GM18526 (cell line): ENCODE measurements around the gene ADARB2.

Experiments used
- POLR2A ChIP-seq: IDR thresholded peaks from 3 replicates; pipeline ENCODE4 v1.6.1; 2011; ENCODE audit not compliant: insufficient read length; ENCODE audit errors: extremely low read depth

ADARB2 gene

GRCh38 chr10:1354809-1355710 lies 382.3 kb downstream of the ADARB2 start:
- no peak for TF ChIP-seq POLR2A

- no peak for TF ChIP-seq POLR2A
These were observed 388.6 kb downstream of the ADARB2 start for GRCh38 chr10:1348773-1349050.

DNA sequence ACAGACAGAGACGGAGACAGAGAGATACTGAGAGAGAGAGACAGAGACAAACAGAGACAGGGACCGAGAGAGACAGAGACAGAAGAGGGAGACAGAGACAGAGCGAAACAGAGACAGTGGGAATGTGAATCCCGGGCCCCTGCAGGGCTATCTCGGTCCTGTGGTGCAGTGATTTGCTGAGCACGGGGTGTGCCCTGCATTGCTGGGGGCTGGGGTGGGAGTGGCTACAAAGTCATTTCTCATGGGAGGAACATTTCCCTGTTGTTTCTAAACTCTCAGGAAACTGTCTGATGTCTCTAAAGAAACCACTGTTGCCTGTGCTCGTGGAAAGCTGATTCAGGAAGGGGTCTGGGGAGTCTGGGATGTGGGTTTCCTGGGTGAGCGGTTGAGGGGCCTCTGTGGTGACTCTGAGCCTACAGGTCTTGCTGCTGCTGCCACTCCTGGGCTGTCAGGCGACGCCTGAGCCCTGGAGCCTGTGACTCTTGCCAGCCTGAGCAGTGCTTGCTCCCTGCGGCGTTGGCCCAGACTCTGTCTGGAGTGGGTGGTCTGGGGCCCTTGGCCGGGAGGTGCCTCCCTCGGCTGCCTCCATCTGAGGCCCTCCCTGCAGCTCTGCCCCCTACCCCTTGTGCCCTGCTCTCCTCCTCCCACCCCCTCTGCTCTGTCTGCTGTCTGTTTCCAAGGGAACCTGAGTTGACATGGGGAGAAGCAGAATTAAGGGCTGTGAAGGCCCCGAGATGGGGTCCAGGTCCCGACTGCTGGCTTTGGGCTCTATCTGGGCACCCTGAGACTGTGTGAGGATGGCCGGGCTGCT lies 389.2 kb downstream of the ADARB2 start:
- no peak for TF ChIP-seq POLR2A

DNA sequence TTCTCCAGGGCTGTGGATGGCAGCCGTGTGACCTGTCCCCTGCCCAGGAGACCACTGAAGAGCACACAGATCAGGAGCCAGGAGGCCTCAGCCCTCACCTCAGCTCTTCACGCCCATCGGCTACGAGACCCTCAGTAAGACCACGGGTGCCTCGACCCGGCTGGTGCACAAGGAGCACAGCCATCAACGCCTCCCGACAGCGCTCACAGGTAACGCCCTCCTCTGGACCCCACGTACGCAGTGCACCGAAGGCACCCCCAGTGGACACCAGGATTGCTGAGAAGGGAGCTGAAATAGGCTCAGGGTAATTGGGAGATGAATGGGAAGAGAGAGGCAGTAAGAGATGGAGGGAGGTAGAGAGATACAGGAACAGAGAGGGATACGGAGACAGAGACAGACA lies 389.8 kb downstream of the ADARB2 start:
- no peak for TF ChIP-seq POLR2A

GRCh38 chr10:1346201-1346600 lies 391.1 kb downstream of the ADARB2 start:
- no peak for TF ChIP-seq POLR2A

DNA sequence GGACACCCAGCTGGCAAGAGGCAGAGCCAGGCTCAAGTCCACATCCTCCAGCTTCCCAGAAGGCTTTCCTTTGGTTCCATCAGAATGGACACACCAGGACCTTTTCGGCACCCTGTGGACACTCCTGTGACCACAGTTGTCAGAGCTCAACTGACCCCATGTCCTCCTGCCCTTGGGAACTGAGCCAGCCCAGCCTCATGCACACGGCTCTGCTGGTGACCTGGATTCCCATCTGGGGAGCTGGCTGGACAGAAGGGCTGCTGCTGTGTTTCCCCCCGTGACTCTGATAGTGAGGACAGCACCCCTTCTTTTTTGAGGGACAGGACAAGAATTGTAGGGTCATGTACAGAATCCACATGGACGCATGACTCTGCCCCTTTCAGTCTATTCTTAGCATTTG lies 392.0 kb downstream of the ADARB2 start:
- no peak for TF ChIP-seq POLR2A

DNA sequence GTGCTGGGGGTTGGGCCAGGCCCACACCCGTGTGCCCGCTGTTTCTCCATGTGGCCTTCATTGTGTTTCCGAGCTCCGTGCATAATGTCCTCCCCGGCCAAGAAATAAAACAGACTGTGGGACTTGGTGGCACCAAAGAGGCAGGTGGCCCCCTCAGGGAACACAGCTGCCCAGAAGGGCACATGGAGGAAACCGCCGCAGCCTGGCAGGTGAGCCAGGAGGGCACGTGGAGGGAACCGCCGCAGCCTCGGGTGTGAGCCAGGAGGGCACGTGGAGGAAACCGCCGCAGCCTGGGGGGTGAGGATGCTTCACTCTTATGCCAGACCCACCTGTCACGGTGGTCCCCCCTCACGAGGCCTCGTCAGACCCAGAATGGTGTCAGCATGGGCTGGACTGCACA lies 392.5 kb downstream of the ADARB2 start:
- TF ChIP-seq POLR2A: no peak

- no peak for TF ChIP-seq POLR2A
These were observed 392.9 kb downstream of the ADARB2 start for GRCh38 chr10:1344408-1344807.

DNA sequence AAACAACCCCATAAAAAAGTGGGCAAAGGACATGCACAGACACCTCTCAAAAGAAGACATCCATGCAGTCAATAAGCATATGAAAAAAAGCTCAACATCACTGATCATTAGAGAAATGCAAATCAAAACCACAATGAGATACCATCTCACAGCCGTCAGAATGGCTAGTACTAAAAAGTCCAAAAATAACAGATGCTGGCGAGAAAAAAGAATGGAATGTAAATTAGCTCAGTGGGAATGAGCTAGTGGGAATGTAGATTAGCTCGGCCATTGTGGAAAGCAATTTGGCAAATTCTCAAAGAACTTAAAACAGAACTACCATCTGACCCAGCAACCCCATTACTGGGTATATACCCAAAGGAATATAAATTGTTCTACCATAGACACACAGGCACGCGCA lies 394.1 kb downstream of the ADARB2 start:
- TF ChIP-seq POLR2A: no peak

- no peak for TF ChIP-seq POLR2A
These were observed 397.9 kb downstream of the ADARB2 start for GRCh38 chr10:1339396-1339795.

DNA sequence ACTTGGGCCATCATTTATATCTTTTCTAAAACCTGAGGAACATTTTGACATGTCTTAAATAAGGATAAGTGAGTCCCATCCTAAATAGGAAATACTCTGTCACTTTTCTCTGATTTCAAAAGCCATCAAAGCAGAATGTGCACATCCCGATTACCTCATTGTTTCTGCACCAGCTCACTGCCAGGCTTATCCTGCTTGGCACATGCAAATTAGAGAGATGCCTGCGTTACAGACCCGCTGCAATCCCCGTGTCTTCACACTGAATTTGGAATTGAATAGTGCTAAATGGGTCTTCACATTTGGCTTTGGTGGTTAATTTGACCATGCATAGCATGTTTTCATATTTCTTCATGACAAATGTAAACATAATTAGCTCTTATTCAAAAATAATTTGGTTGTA lies 401.7 kb downstream of the ADARB2 start:
- TF ChIP-seq POLR2A: no peak

GRCh38 chr10:1333981-1334380 lies 403.3 kb downstream of the ADARB2 start:
- no peak for TF ChIP-seq POLR2A

- no peak for TF ChIP-seq POLR2A
These were observed 405.8 kb downstream of the ADARB2 start for GRCh38 chr10:1331560-1331959.

- TF ChIP-seq POLR2A: no peak
These were observed 407.7 kb downstream of the ADARB2 start for GRCh38 chr10:1329622-1330021.

DNA sequence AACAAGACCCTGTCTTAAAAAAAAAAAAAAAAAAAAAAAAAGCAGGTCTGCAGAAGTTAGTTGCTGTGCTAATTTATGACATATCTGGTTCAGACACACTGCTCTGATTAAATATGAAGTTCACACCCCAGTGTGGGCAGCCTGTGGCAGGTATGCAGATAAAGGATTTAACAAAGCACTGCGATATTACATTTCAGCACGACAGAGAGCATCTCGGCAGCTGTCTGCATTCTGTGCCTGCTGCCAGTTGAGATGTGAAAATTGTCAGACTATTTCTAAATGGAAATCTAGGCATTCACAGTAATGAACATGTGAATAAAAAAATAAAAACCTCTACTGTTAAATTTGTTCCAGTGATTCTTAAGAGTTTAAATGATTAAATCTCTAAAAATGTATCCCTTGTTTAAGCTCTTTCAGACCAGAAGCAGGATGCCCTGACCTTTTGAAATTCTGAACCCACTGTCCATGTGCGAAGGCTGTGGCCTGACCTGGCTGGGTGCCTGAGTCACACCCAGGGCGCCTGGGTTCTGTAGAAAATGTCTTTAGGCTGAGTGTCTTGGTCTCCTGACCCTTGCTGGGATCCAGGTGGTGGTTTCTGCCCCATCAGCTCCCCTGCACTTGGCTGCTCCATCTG lies 408.2 kb downstream of the ADARB2 start:
- TF ChIP-seq POLR2A: no peak
